GM19099 (cell line): ENCODE data around the gene ACSL1.

Experiments used
- POLR2A ChIP-seq: IDR thresholded peaks from 3 replicates; pipeline ENCODE4 v1.6.1; 2011; ENCODE audit warnings: low read depth; ENCODE audit not compliant: insufficient read length; ENCODE audit errors: extremely low read depth

ACSL1 gene

GRCh38 chr4:184763150-184763780, 62.5 kb downstream of the ACSL1 start:
- TF ChIP-seq POLR2A, result no peak

- TF ChIP-seq POLR2A, result no peak
Measured at GRCh38 chr4:184762100-184762499, 63.7 kb downstream of the ACSL1 start.

DNA sequence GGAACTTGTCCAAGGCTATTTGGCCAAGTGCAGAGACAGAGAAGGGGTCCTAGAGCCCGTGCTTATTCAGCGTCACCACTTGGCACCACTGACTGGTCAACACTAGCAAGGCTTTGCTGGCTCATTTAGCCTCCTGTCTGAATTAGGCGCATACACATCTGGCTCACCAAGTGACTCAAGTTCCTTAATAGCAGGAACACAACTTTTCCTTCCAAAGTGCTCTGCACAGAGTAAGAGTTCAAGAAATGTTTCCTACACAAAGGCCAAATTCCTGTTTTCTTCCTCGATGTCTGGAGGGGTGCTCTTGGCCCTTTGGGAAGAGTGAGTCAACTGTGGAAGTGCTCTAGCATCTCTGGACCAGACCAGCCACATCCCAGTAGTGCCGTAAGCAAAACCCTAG, 65.1 kb downstream of the ACSL1 start:
- no peak for TF ChIP-seq POLR2A

DNA sequence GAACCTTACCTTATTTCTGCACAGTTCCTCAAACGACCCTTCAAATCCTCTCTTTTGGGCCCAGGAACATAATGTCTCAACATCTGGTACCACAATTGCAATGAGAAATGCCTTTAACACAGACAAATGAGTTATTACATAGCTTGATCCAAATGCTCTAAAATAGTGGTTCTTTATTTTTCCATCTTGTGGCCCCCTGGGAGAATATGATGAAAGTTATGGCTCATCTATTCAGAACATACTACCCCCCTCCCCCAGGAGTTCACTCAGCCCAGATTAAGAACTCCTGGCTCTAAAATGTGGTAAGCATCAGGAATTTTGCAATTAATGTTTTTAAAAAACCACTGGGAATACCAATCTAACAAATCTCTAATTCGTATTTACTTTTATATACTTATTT, 68.0 kb downstream of the ACSL1 start:
- no peak for TF ChIP-seq POLR2A

GRCh38 chr4:184756399-184756798, 69.4 kb downstream of the ACSL1 start:
- no peak for TF ChIP-seq POLR2A

DNA sequence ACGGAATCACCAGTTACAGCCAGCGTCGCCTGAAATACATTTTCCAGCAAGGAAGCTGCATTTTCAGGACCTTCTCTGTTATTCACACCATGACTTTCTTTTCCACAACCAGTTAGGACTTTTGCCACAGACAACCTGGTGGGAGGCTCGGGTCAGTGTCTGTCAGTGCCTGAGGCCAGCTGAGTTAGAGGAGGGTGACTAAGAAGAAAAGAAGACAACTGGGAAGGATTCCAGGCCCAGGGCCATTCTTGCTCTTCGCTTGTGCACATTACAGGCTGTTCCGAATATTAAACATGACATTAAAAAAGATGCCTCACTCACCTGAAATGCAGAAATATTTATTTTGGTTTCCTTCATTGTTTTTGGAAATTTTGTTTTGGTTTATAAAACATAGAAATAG, 70.5 kb downstream of the ACSL1 start:
- no peak for TF ChIP-seq POLR2A

DNA sequence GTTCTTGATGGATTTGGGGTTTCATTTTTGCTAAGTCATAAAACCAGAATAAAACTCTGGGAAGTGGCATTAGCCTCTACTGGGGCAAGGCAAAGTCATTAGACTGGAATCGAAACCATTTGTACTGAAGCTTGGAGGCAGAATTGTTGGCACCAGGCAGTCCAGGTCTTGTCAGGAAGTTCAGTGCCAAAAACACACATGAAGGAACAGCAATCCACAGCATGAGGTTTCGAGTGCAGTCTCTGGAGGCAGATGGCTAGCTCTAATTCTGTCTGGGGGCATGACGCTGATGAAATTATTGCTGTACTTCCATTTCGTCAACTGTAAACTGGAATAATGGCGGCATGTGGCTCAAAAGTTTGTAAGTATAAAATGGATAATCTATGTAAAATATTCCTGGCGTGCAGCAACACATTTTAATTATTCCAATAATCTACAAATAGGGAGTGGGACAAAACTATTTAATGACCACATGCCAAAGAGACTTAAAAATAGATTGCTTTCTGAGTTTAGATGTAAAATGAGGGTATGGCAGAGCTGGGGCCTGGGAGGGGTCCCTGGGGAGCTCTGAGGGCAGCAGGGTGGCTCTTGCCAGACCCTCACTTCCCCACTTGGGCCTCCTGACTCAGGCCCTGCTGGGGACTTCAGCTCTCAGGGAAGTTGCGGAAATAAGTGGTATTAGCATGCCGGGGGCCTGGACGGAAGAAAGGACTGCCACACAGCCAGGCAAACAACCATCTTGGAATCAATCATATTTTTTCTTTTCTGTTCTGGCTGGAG, 73.1 kb downstream of the ACSL1 start:
- TF ChIP-seq POLR2A, result no peak

DNA sequence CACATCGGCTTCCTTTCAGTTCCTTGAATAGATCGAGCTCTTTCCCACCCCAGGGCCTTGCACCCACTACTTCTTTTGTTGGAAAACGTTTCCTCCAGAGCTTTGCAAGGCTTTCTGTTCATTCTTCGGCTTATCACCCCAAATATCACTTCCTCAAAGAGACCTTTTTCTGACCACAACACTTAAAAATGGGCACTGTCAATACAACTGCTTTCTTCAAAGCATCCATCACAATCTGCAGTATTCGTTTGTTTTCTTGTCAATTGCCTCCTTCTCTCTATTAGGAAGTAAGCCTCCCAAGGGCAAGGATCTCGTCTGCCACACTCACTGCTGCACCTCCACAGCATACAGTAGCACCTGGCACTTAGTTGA, 74.2 kb downstream of the ACSL1 start:
- TF ChIP-seq POLR2A, result no peak

DNA sequence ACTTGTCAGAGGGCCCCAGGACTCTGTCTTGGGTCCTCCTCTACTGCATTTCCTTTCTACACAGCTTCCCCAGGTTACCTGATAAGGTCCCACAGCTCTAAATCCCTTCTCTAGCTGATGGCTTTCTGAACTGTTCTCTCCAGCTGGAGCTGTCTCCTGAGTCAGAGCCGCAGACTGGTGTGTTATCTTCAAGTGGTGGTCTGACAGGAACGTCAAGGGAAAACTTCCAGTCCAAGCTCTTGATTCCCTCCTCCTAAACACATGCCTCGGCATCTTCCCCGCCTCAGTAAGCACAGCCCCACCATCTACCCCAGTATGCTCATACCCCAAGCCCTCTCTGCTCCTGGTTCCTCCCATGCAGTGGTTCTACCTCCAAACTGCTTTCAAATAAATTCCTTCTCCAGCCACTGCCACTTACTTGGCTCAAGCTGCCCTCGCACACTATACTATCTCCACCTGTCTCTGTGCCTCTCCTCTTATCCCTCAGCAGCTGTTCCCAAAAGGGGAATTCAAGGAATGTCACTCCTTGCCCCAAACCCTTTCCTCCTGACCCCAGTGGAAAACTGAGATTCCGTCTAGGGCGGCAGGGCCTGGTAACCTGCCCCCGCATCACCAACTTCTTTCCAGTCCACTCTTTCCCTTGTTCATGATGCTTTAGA, 74.7 kb downstream of the ACSL1 start:
- TF ChIP-seq POLR2A, result no peak

- TF ChIP-seq POLR2A, result no peak
Measured at GRCh38 chr4:184748251-184748652, 77.5 kb downstream of the ACSL1 start.

GRCh38 chr4:184747034-184747830, 78.5 kb downstream of the ACSL1 start:
- TF ChIP-seq POLR2A, result no peak

DNA sequence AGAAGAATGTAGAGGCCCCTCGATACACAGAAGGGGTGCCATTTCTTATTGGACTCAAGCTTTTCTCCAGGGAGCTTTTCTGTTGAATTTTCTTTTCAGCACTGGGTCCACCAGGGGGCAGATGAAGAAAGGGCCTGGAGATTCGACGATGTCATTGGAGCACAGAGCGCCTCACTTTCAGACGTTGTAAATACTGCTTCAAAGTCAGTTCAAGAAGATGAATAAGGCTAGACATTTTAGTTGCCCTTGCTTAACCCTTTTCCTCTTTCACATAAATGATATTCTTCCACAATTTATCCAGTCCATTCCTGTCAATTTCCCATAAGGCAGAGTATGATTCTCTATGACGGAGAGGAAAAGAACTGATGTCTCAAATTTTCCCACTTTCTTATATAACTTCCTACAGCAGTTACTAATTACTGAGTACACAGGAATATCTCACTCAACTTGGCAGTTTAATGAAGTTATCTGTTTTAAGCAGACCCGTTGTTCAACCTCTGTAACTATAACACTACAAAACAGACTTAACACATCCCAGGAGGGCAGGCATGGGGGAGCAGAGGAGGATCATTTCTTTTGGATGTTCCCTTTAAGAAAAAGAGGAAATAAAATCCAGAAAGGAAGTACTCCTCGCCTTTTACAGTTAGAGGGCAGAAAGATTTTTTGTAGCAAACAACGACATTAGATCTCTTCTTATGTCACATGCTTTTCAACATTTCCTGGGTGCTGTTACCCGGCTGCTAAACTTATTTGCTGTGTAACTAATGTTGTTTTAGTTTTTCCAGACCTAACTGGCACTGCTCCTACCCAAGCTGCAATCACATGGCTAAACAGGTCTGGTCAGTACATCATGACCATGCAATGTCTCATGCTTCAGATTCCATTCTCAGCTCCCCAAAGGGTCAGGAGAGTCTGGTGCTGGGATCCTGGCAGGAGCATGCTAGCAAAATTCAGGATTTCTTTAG, 79.7 kb downstream of the ACSL1 start:
- no peak for TF ChIP-seq POLR2A

DNA sequence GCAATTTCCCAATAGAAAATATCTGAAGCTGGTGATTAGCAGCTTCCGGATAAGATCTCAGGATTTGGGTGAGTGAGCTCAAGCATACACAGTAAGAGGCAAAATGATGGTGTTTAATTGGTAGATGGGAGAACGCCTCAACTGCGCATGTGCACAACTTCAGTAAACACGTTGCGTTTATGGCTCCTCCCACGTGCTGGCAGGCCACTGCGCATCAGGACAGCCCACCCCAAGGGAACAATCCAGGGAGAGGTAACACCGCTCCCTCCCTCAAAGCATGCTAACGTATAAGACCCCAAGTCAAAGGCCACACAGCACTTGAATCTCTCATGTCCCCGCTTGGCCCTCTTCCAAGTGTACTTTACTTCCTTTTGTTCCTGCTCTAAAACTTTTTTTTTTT, 81.5 kb downstream of the ACSL1 start:
- no peak for TF ChIP-seq POLR2A

GRCh38 chr4:184743650-184744049, 82.1 kb downstream of the ACSL1 start:
- no peak for TF ChIP-seq POLR2A
